ENCODE results near the gene GGT6.

The GGT6 gene

GRCh38 chr17:4539576-4540223, 20.7 kb downstream of the GGT6 start:
- H3K27me3 ChIP-seq (replicated peaks; ENCODE audit: control insufficient read depth, insufficient read depth, low read length): no peaks in the 10 kb centered on the region
- H3K36me3 ChIP-seq (ENCODE audit: control insufficient read depth, insufficient read depth, low read length): peaks cover 45% of the 10 kb centered on the region
- no peak for TF ChIP-seq CTCF (IDR thresholded peaks at IDR 0.05; ENCODE audit: insufficient read depth, low read length, poor library complexity, severe bottlenecking)
- peak; percentile 9 for DNase-seq (ENCODE audit: extremely low read depth, insufficient read length)
- H3K4me3 ChIP-seq (replicated peaks; ENCODE audit: low read depth, low read length): no peak overlapping the region

GRCh38 chr17:4539025-4539424, 21.4 kb downstream of the GGT6 start:
- no peak for TF ChIP-seq CTCF (IDR thresholded peaks at IDR 0.05; ENCODE audit: insufficient read depth, low read length, poor library complexity, severe bottlenecking)
- Histone ChIP-seq H3K27me3 (replicated peaks; ENCODE audit: control insufficient read depth, insufficient read depth, low read length) (no peaks in the 10 kb centered on the region), H3K36me3 (ENCODE audit: control insufficient read depth, insufficient read depth, low read length) (peaks cover 42% of the 10 kb centered on the region), H3K4me3 (replicated peaks; ENCODE audit: low read depth, low read length) (no peak overlapping the region)
- DNase-seq (ENCODE audit: extremely low read depth, insufficient read length): no peak

GRCh38 chr17:4538236-4539002, 22.0 kb downstream of the GGT6 start:
- no peak for DNase-seq (ENCODE audit: extremely low read depth, insufficient read length)
- Histone ChIP-seq H3K36me3 (ENCODE audit: control insufficient read depth, insufficient read depth, low read length) (peaks cover 42% of the 10 kb centered on the region), H3K4me3 (replicated peaks; ENCODE audit: low read depth, low read length) (no peak overlapping the region), H3K27me3 (replicated peaks; ENCODE audit: control insufficient read depth, insufficient read depth, low read length) (no peaks in the 10 kb centered on the region)
- TF ChIP-seq CTCF (IDR thresholded peaks at IDR 0.05; ENCODE audit: insufficient read depth, low read length, poor library complexity, severe bottlenecking): no peak

GRCh38 chr17:4537451-4538235, 22.7 kb downstream of the GGT6 start:
- DNase-seq (ENCODE audit: extremely low read depth, insufficient read length): peak; percentile 18
- no peaks in the 10 kb centered on the region for H3K27me3 ChIP-seq (replicated peaks; ENCODE audit: control insufficient read depth, insufficient read depth, low read length)
- peaks cover 35% of the 10 kb centered on the region for H3K36me3 ChIP-seq (ENCODE audit: control insufficient read depth, insufficient read depth, low read length)
- no peak for TF ChIP-seq CTCF (IDR thresholded peaks at IDR 0.05; ENCODE audit: insufficient read depth, low read length, poor library complexity, severe bottlenecking)
- no peak overlapping the region for H3K4me3 ChIP-seq (replicated peaks; ENCODE audit: low read depth, low read length)

GRCh38 chr17:4536742-4537411, 23.5 kb downstream of the GGT6 start:
- Histone ChIP-seq H3K27me3 (replicated peaks; ENCODE audit: control insufficient read depth, insufficient read depth, low read length) (no peaks in the 10 kb centered on the region), H3K4me3 (replicated peaks; ENCODE audit: low read depth, low read length) (no peak overlapping the region), H3K36me3 (ENCODE audit: control insufficient read depth, insufficient read depth, low read length) (peaks cover 28% of the 10 kb centered on the region)
- no peak for TF ChIP-seq CTCF (IDR thresholded peaks at IDR 0.05; ENCODE audit: insufficient read depth, low read length, poor library complexity, severe bottlenecking)
- DNase-seq (ENCODE audit: extremely low read depth, insufficient read length): peak; percentile 22
